HL-60 (cell line): Measurements from ENCODE around the gene SLC35D1.
"Not testable (repeated sequence)": the region's sequence is repeated elsewhere in the genome, so short reads cannot be mapped to it uniquely, and the experiment has no call there.

Experiments
- DNase-seq, 2 experiments: peaks; one replicate each; pipeline ENCODE4 v3.0.0-alpha.2; 2010 to 2020; ENCODE audit warnings: low read depth in 1 of 2, low spot score in 1 of 2
- H3K27ac ChIP-seq: fragments of 250-450 bp; sonication (Bioruptor Pico); replicated peaks from 2 replicates; pipeline ENCODE4 v1.5.1; 2020; ENCODE audit warnings: mild to moderate bottlenecking, moderate library complexity
- H3K27me3 ChIP-seq: fragments of 250-450 bp; sonication (Bioruptor Pico); 2 replicates; pipeline ENCODE4 v1.5.1; 2021; ENCODE audit warnings: mild to moderate bottlenecking, moderate library complexity; ENCODE audit not compliant: insufficient read depth, poor library complexity, severe bottlenecking
- H3K4me3 ChIP-seq: replicated peaks from 2 replicates; pipeline ENCODE4 v1.5.1; 2011; ENCODE audit warnings: mild to moderate bottlenecking, control low read depth, low read length; ENCODE audit not compliant: insufficient read depth
- CTCF ChIP-seq: IDR thresholded peaks from one replicate; pipeline ENCODE4 v1.5.1; 2011; ENCODE audit warnings: low read length, control low read depth, inconsistent platforms; ENCODE audit not compliant: insufficient read depth
- GABPA ChIP-seq: IDR thresholded peaks from 2 replicates; pipeline ENCODE4 v1.6.1; 2012; ENCODE audit warnings: low read depth
- POLR2AphosphoS5 ChIP-seq: IDR thresholded peaks from 2 replicates; pipeline ENCODE4 v1.6.1; 2012; ENCODE audit warnings: low read depth
- REST ChIP-seq: IDR thresholded peaks from 2 replicates; pipeline ENCODE4 v1.6.1; 2012; ENCODE audit warnings: low read depth; ENCODE audit not compliant: insufficient replicate concordance
- SPI1 ChIP-seq: IDR thresholded peaks from 2 replicates; pipeline ENCODE4 v1.6.1; 2012; ENCODE audit warnings: low read depth, mild to moderate bottlenecking, borderline replicate concordance

The SLC35D1 gene

DNA sequence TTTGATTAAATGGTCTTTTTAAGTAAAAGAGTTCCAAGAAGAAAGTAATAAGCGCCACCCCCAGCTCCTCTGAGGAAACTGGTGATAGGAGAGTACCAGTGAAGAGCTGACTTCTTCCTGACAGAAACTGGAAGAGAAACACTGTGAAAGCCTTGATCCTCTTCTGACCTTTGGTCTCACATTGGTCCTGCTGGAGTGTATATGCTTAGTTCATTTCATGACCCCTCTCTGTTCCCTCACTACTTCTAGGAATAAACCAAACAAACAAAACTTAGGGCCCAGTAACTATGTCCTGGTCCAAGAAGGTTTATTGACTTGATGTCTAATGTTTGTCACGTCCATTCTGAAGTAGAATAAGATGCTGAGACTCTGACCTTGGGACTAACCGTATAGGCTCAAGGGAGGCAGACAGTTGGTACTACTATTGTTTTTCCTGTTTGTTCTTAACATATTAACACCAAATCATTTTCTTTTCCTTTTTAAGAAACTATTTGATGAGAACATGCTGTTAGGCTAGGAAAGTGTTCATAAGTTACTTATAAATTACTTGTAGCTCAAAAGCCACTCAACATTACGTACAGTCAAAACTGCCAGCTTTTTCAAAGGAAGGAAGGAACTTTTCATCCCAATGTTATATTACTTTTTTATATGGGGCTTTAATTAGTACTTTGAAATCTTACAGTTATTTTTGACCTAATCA is 71.2 kb downstream of the SLC35D1 start:
- TF ChIP-seq CTCF: no peak
- no peak for TF ChIP-seq REST
- no peak for TF ChIP-seq POLR2AphosphoS5
- no peak for TF ChIP-seq GABPA
- TF ChIP-seq SPI1: no peak
- no peak for DNase-seq
- Histone ChIP-seq H3K27me3 (no peaks in the 10 kb centered on the region), H3K4me3 (no peak overlapping the region), H3K27ac (no peak overlapping the region)

- TF ChIP-seq SPI1: no peak
- TF ChIP-seq GABPA: no peak
- TF ChIP-seq REST: no peak
- TF ChIP-seq POLR2AphosphoS5: no peak
- TF ChIP-seq CTCF: no peak
- Histone ChIP-seq H3K27ac (no peak overlapping the region), H3K4me3 (no peak overlapping the region), H3K27me3 (no peaks in the 10 kb centered on the region)
- no peak for DNase-seq
Measured at GRCh38 chr1:66981679-66982078, 72.3 kb downstream of the SLC35D1 start.

- no peak for DNase-seq
- Histone ChIP-seq H3K4me3 (no peak overlapping the region), H3K27me3 (no peaks in the 10 kb centered on the region), H3K27ac (no peak overlapping the region)
- TF ChIP-seq POLR2AphosphoS5: no peak
- no peak for TF ChIP-seq SPI1
- TF ChIP-seq GABPA: no peak
- no peak for TF ChIP-seq REST
- TF ChIP-seq CTCF: no peak
Measured at GRCh38 chr1:66980745-66981367, 73.1 kb downstream of the SLC35D1 start.

GRCh38 chr1:66979621-66980020 is 74.3 kb downstream of the SLC35D1 start:
- not testable (repeated sequence) for H3K4me3 ChIP-seq, DNase-seq, H3K27ac ChIP-seq, H3K27me3 ChIP-seq
